Lung (tissue), 12 donors: Measurements from ENCODE around the gene ZFAND6. TPM values are rescaled to one million over a fixed set of nuclear protein-coding genes. Genes with fewer than 3 reads are reported as not detected.

ENCODE experiments used
- ATAC-seq: fragments of 200-7000 bp; cut with Tn5 transposase; one replicate; pipeline ENCODE4 v1.9.1; 2020; ENCODE audit warnings: moderate number of reproducible peaks; ENCODE audit not compliant: insufficient read depth, low FRiP score
- DNase-seq, 3 donors: peaks; one replicate each; pipeline ENCODE4 v3.0.0-alpha.2; 2013 to 2017
- H3K27ac ChIP-seq, 2 donors: one replicate each; pipeline ENCODE4 v1.5.1; 2013; ENCODE audit warnings: mild to moderate bottlenecking in 2 of 2, moderate library complexity in 2 of 2, control low read depth in 1 of 2, inconsistent platforms in 1 of 2, low read depth in 1 of 2, low read length in 1 of 2
- H3K27me3 ChIP-seq, 3 donors: one replicate each; pipeline ENCODE4 v1.5.1; 2013; ENCODE audit warnings: low read length in 2 of 3; ENCODE audit not compliant: control insufficient read depth in 3 of 3, insufficient read depth in 3 of 3
- H3K36me3 ChIP-seq, 4 donors: one replicate each; pipeline ENCODE4 v1.5.1; 2013; ENCODE audit warnings: low read length in 4 of 4, mild to moderate bottlenecking in 1 of 4, moderate library complexity in 1 of 4; ENCODE audit not compliant: control insufficient read depth in 4 of 4, insufficient read depth in 4 of 4
- H3K4me1 ChIP-seq, 5 donors: one replicate each; pipeline ENCODE4 v1.5.1; 2013; ENCODE audit warnings: low read length in 5 of 5, mild to moderate bottlenecking in 2 of 5, moderate library complexity in 1 of 5; ENCODE audit not compliant: control insufficient read depth in 5 of 5, insufficient read depth in 5 of 5
- H3K4me3 ChIP-seq: one replicate; pipeline ENCODE4 v1.5.1; 2013; ENCODE audit warnings: mild to moderate bottlenecking, control low read depth, moderate library complexity
- H3K9ac ChIP-seq, 2 donors: one replicate each; pipeline ENCODE4 v1.5.1; 2013; ENCODE audit warnings: low read length in 2 of 2, control low read depth in 1 of 2; ENCODE audit not compliant: insufficient read depth in 1 of 2
- H3K9me3 ChIP-seq, 4 donors: one replicate each; pipeline ENCODE4 v1.5.1; 2013; ENCODE audit warnings: low read length in 3 of 4, mild to moderate bottlenecking in 1 of 4, moderate library complexity in 1 of 4; ENCODE audit not compliant: control insufficient read depth in 4 of 4, insufficient read depth in 3 of 4
- WGBS, 2 donors: extraction: QIAGEN DNeasy Blood & Tissue Kit; methylation state at CpG; one replicate each; pipeline ENCODE4 v1.1.7; 2013; 5-methylcytosine and 5-hydroxymethylcytosine counted together
- polyA plus RNA-seq, 2 donors: library from polyadenylated mRNA; stranded (reverse); fragments of 200-250 nt; gene quantifications; one replicate each; pipeline ENCODE4 v1.2.1, GENCODE V29; 2013
- total RNA-seq, 2 donors: library from RNA; depleted of rRNA in 1 of 2; stranded (reverse); fragments of >200 nt in 1 of 2; gene quantifications; one replicate each; pipeline ENCODE4 v1.2.1, GENCODE V29; 2014 to 2021
- TF ChIP-seq, protein P1 (sequence below): IDR thresholded peaks from 2 replicates; pipeline ENCODE4 v1.5.1; 2012; ENCODE audit warnings: mild to moderate bottlenecking; ENCODE audit errors: control extremely low read depth, extremely low read depth
- donor health status: control.
- donor health status: control.
- donor health status: Bipolar disorder and iron deficiency.
- donor health status: healthy.
- donor health status: DM: yes; HTN: yes; CAD: no.

Gene ZFAND6
- total and polyA plus RNA-seq, 4 donors = 49.6 to 160 (median 81.4) TPM

DNA sequence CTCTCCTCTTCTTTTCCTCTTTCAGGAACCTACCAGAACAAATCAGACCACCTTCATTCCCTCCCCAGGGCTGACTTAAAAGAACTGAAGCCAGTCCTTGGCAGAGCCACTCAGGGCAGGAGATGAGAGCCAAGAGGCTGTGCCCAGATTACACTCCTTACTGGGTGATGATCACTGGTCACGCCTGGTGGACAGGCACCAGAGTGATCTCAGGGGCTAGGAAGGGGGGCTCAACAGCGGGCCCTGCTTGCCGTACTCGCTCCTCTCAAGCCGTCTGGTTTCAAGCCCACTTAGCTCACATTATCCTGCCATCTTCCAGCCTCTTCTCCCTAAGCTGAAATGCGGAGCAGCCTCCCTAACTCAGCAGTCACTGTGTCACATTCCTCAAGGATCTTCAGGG, 91.7 kb downstream of the ZFAND6 start:
- Histone ChIP-seq H3K36me3 (peaks cover 0 to 4% (median 0%) of the 10 kb centered on the region in 4 donors), H3K9ac (no peak overlapping the region), H3K4me3 (no peak overlapping the region), H3K4me1 (peaks cover 0 to 23% (median 11%) of the 10 kb centered on the region in 5 donors), H3K27ac (no peak overlapping the region), H3K9me3 (no peaks in the 10 kb centered on the region), H3K27me3 (no peaks in the 10 kb centered on the region)
- no peak for DNase-seq
- no peak for ATAC-seq
- 79 to 83% methylated on average over 6 of the region's 6 CpGs for WGBS, 2 donors
- TF ChIP-seq, protein P1, sequence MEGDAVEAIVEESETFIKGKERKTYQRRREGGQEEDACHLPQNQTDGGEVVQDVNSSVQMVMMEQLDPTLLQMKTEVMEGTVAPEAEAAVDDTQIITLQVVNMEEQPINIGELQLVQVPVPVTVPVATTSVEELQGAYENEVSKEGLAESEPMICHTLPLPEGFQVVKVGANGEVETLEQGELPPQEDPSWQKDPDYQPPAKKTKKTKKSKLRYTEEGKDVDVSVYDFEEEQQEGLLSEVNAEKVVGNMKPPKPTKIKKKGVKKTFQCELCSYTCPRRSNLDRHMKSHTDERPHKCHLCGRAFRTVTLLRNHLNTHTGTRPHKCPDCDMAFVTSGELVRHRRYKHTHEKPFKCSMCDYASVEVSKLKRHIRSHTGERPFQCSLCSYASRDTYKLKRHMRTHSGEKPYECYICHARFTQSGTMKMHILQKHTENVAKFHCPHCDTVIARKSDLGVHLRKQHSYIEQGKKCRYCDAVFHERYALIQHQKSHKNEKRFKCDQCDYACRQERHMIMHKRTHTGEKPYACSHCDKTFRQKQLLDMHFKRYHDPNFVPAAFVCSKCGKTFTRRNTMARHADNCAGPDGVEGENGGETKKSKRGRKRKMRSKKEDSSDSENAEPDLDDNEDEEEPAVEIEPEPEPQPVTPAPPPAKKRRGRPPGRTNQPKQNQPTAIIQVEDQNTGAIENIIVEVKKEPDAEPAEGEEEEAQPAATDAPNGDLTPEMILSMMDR = no peak

DNA sequence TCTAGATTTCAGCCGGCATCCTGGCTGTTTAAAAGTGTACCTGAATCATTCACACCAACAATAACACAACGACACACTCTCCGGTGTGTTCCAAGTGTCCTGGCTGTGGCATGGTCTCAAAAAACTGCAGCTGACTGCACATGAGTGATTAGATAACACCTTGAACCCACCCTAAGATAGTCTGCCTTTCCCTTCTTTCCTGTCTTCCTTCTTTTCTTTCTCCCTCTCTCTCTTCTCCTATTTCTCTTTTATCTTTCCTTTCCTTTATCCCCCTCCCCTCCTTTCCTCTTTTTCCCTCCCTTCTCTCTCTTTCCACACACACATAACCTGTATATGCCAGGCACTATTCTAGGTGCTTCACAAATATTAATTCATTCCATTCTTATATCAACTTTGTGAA, 92.1 kb downstream of the ZFAND6 start:
- WGBS, 2 donors = 63 to 78% methylated on average over 3 of the region's 3 CpGs
- TF ChIP-seq, protein P1 = no peak
- peaks cover 0 to 4% (median 0%) of the 10 kb centered on the region in 4 donors for H3K36me3 ChIP-seq
- DNase-seq (no peak), ATAC-seq (no peak)
- H3K9ac ChIP-seq = no peak overlapping the region
- no peak overlapping the region for H3K4me3 ChIP-seq
- no peaks in the 10 kb centered on the region for H3K9me3 ChIP-seq
- no peaks in the 10 kb centered on the region for H3K27me3 ChIP-seq
- no peak overlapping the region for H3K27ac ChIP-seq
- peaks cover 0 to 23% (median 11%) of the 10 kb centered on the region in 5 donors for H3K4me1 ChIP-seq

DNA sequence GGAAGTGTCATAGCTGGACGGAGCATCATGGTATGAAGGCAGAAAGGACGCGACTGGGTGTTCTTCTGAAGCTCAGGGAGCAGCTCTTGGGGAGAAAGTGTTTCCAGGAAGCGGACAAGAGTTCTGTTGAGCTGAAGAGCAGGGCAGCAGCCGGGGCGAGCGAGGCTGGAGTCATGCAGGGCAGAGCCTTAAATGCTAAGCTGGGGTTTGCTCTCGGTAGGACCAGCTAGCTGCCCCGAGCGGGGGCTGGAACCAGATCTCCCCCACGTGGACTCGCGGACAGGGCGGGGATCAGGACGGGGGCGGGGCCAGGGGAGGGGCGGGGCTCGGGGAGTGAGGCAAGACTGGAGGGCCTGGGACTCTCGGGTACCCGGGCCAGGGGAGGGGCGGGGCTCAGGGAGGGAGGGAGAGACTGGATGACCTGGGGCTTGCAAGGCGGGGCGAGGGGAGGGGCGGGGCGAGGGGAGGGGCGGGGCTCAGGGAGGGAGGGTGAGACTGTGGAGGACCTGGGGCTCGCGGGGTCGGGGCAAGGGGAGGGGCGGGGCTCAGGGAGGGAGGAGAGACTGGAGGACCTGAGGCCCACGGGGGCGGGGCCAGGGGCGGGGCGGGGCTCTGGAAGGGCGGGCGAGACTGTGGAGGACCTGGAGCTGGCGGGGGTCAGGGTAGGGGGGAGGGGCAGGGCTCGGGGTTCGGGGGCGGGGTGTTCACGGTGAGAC, 92.9 kb downstream of the ZFAND6 start:
- Histone ChIP-seq H3K4me3 (peak overlapping the region; percentile 29), H3K27me3 (no peaks in the 10 kb centered on the region), H3K9me3 (no peaks in the 10 kb centered on the region), H3K4me1 (peaks cover 0 to 23% (median 12%) of the 10 kb centered on the region in 5 donors), H3K9ac (peak overlapping the region in 1 of 2 donors; percentile 69), H3K36me3 (peaks cover 0 to 4% (median 0%) of the 10 kb centered on the region in 4 donors), H3K27ac (peak overlapping the region; percentile 4 to 69)
- TF ChIP-seq, protein P1 = no peak
- DNase-seq = peak; percentile 96 to 99 (median 96)
- WGBS, 2 donors = 1 to 2% methylated on average over 23 to 35 of the region's 41 CpGs
- ATAC-seq = peak; percentile 82
